ENCODE results near the gene FMN1. TPM values are rescaled to one million over a fixed set of nuclear protein-coding genes. Genes with fewer than 3 reads are reported as not detected.

Gene FMN1
- total and polyA plus RNA-seq, 2 experiments from 2014 or later, result 0.53 to 1.8 TPM

DNA sequence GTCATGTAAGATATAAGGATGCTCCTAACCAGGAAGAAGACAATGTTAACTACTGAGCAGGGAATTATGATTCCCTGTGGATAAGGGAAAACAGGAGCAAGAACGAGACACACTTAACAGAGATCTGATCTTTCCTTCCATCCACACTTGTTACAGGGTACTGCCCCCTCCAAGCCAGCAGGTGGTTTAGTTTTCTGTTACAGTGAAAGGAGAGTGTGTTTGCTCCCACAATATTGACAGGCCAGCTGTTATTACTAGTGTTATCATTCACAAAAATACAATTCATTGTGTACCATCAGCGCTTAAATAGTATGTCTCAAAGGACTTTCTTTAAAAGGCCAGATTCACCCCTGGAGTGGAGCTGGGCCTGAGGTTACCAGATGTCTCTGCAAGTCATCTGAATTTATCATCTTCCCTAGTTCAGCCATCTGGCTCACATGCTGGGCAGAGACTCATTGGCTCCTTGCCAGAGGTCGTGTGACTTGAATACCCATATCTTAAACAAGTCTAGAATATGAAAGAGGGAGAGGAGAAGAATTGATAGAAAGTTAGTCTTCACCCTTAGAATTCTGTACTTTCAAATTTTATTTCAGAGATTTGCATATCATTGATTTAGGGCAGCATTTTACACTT is 16.8 kb upstream of the FMN1 start:
- Histone ChIP-seq H3K4me3 (no peak overlapping the region), H3K9me3 (ENCODE audit: low read depth) (no peaks in the 10 kb centered on the region), H3K27ac (no peak overlapping the region), H3K27me3 (no peaks in the 10 kb centered on the region), H3K4me1 (ENCODE audit: low read depth) (peaks cover 5% of the 10 kb centered on the region), H3K36me3 (no peaks in the 10 kb centered on the region)
- TF ChIP-seq, protein P1, sequence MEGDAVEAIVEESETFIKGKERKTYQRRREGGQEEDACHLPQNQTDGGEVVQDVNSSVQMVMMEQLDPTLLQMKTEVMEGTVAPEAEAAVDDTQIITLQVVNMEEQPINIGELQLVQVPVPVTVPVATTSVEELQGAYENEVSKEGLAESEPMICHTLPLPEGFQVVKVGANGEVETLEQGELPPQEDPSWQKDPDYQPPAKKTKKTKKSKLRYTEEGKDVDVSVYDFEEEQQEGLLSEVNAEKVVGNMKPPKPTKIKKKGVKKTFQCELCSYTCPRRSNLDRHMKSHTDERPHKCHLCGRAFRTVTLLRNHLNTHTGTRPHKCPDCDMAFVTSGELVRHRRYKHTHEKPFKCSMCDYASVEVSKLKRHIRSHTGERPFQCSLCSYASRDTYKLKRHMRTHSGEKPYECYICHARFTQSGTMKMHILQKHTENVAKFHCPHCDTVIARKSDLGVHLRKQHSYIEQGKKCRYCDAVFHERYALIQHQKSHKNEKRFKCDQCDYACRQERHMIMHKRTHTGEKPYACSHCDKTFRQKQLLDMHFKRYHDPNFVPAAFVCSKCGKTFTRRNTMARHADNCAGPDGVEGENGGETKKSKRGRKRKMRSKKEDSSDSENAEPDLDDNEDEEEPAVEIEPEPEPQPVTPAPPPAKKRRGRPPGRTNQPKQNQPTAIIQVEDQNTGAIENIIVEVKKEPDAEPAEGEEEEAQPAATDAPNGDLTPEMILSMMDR (IDR thresholded peaks at IDR 0.05; ENCODE audit: low read depth, low read length), result no peak
- DNase-seq (ENCODE audit: low read depth in 1 of 2, low spot score in 1 of 2), result peak in 1 of 2 donors; percentile 79

DNA sequence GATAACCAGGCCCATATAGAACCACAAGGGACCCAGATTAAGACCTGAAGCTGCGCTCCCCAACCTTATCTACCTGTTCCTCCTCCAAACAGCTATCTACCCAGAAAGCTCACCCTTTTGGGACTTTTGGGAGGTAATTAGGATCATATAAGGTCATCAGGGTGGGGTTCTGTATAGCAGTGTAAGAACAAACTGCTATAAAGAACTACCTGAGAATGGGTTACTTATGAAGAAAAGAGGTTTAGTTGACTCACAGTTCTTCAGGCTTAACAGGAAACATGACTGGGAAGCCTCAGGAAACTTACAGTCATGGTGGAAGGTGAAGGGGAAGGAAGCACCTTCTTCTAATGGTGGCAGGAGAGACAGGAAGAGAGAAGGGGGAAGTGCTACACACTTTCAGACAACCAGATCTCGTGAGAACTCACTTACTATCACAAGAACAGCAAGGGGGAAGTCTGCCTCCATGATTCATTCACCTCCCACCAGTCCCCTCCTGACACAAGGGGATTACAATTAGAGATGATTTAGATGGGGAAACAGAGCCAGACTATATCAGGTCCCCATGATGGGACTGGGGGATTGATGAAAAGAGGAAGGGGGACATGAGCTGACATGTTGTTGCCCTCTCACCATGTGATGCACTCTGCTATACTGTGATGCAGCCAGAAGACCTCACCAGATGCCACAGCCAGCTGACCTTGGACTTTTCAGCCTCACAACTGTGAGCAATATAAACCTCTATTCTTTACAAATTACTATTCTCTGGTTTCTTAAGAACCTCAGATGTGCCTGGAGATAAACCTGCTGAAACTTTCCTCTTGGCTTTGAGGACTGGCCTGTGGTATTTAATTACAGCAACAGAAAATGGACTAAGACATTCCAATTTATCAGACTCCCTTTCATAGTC is 15.3 kb upstream of the FMN1 start:
- DNase-seq (ENCODE audit: low read depth in 1 of 2, low spot score in 1 of 2), result no peak
- H3K27ac ChIP-seq, result no peak overlapping the region
- H3K4me3 ChIP-seq, result no peak overlapping the region
- H3K9me3 ChIP-seq (ENCODE audit: low read depth), result no peaks in the 10 kb centered on the region
- TF ChIP-seq, protein P1 (IDR thresholded peaks at IDR 0.05; ENCODE audit: low read depth, low read length), result no peak
- H3K4me1 ChIP-seq (ENCODE audit: low read depth), result peaks cover 5% of the 10 kb centered on the region
- no peaks in the 10 kb centered on the region for H3K27me3 ChIP-seq
- H3K36me3 ChIP-seq, result no peaks in the 10 kb centered on the region

DNA sequence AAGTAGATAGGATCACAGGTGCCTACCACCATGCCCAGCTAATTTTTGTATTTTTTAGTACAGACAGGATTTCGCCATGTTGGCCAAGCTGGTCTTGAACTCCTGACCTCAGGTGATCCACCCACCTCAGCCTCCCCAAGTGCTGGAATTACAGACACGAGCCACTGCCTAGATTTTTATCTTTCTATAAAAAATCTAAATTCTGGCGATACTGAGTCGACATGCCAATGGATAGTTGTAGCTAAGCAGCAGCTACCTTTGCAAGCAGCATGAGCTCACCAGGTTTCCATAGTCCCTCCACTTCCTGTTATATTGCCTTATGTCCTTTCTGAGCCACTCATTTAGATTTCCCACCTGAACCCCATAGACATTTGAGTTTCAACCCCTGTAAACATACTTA is 13.1 kb upstream of the FMN1 start:
- TF ChIP-seq, protein P1 (IDR thresholded peaks at IDR 0.05; ENCODE audit: low read depth, low read length), result no peak

DNA sequence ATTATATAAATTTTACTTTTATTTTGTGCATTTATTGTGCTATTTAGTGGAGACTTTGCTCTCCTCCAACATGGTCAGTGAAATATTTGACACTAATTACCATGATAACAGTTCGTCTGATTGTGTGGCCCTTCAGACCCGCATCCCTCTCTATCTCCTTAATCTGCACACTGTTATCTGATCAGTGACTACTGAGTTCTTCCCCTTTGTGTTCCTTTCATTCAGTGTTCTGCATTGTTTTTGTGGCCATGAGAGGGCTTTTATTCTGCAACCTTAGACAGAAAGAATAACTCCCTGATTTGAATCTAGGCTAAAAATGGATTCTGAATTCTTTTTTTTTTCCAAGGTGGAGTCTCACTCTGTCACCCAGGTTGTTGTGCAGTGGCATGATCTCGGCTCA is 11.9 kb upstream of the FMN1 start:
- no peak overlapping the region for H3K27ac ChIP-seq
- H3K36me3 ChIP-seq, result no peaks in the 10 kb centered on the region
- no peaks in the 10 kb centered on the region for H3K27me3 ChIP-seq
- H3K9me3 ChIP-seq (ENCODE audit: low read depth), result no peaks in the 10 kb centered on the region
- no peak overlapping the region for H3K4me3 ChIP-seq
- TF ChIP-seq, protein P1 (IDR thresholded peaks at IDR 0.05; ENCODE audit: low read depth, low read length), result no peak
- H3K4me1 ChIP-seq (ENCODE audit: low read depth), result peaks cover 1% of the 10 kb centered on the region
- no peak for DNase-seq (ENCODE audit: low read depth in 1 of 2, low spot score in 1 of 2)

More for the DNA sequence above, 13.1 kb upstream of the FMN1 start:
- no peaks in the 10 kb centered on the region for H3K9me3 ChIP-seq (ENCODE audit: low read depth)
- H3K27ac ChIP-seq, result no peak overlapping the region
- DNase-seq (ENCODE audit: low read depth in 1 of 2, low spot score in 1 of 2), result no peak
- H3K27me3 ChIP-seq, result no peaks in the 10 kb centered on the region
- no peaks in the 10 kb centered on the region for H3K36me3 ChIP-seq
- no peak overlapping the region for H3K4me3 ChIP-seq
- peaks cover 5% of the 10 kb centered on the region for H3K4me1 ChIP-seq (ENCODE audit: low read depth)

DNA sequence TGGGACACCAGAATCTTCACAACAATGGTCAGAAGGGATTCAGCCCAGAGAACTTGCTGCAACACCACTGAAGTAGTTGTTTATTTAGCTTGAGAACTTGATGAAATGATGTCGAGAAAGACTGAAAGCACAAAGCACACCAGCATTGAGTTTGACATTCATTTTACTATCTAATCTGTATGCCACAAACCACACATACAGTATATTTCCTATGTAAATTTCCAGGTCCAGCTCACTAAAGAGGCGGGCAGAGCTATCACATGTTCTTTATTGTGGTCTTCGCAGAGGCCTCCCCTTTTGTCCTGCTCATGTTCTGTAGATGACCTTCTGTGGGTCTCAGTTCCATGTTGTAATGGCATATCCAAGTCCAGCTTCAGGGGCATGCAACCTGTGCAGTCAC is 10.4 kb upstream of the FMN1 start:
- TF ChIP-seq, protein P1 (IDR thresholded peaks at IDR 0.05; ENCODE audit: low read depth, low read length), result no peak
- Histone ChIP-seq H3K4me1 (ENCODE audit: low read depth) (no peaks in the 10 kb centered on the region), H3K27me3 (no peaks in the 10 kb centered on the region), H3K36me3 (no peaks in the 10 kb centered on the region), H3K9me3 (ENCODE audit: low read depth) (no peaks in the 10 kb centered on the region), H3K4me3 (no peak overlapping the region), H3K27ac (no peak overlapping the region)
- DNase-seq (ENCODE audit: low read depth in 1 of 2, low spot score in 1 of 2), result no peak

All from cardiac muscle cell (in vitro differentiated cells and primary cell).